ENCODE measurements around the gene TENM4. TPM values are rescaled to one million over a fixed set of nuclear protein-coding genes. Genes with fewer than 3 reads are reported as not detected.
"Not testable (repeated sequence)": the region's sequence is repeated elsewhere in the genome, so short reads cannot be mapped to it uniquely, and the experiment has no call there.

TENM4 gene
- total RNA-seq, 2 experiments from 2014 or later = not detected

DNA sequence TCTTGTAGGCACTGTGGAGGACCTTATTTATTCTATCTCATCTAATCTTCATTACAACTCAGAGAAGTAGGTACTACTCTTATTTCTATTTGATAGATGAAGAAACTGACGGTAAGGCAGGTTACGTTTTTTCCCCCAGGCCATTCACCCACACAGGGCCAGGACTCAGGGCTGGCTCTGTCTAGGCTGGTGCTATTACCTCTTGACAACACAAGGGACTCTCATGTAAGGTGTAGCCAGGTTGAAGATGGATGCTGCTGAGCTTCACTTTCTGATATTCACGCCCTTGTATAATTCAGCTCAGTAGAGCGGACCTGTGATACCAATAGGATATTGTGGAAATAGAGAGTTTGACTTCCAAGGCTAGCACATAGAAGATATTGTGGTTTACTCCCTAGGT, 453.1 kb downstream of the TENM4 start:
- H3K4me3 Mint-ChIP-seq = no peak overlapping the region
- H3K27me3 Mint-ChIP-seq = no peaks in the 10 kb centered on the region
- ATAC-seq (ENCODE audit: low read depth) = no peak
- H3K36me3 Mint-ChIP-seq = no peaks in the 10 kb centered on the region
- POLR2A ChIA-PET = no interaction called here
- no peaks in the 10 kb centered on the region for H3K4me1 Mint-ChIP-seq
- no peak overlapping the region for H3K27ac Mint-ChIP-seq
- DNase-seq = no peak
- no peaks in the 10 kb centered on the region for H3K9me3 Mint-ChIP-seq

GRCh38 chr11:78986305-78986704, 454.5 kb downstream of the TENM4 start:
- no peak overlapping the region for H3K27ac Mint-ChIP-seq
- no peaks in the 10 kb centered on the region for H3K27me3 Mint-ChIP-seq

GRCh38 chr11:78985663-78986062, 455.2 kb downstream of the TENM4 start:
- H3K4me3 Mint-ChIP-seq = no peak overlapping the region
- no peaks in the 10 kb centered on the region for H3K9me3 Mint-ChIP-seq
- no peaks in the 10 kb centered on the region for H3K36me3 Mint-ChIP-seq
- POLR2A ChIA-PET = no interaction called here
- no peaks in the 10 kb centered on the region for H3K4me1 Mint-ChIP-seq
- DNase-seq (no peak), ATAC-seq (ENCODE audit: low read depth) (no peak)
- no peaks in the 10 kb centered on the region for H3K27me3 Mint-ChIP-seq
- H3K27ac Mint-ChIP-seq = no peak overlapping the region

More at GRCh38 chr11:78986305-78986704, 454.5 kb downstream of the TENM4 start:
- DNase-seq (no peak), ATAC-seq (ENCODE audit: low read depth) (no peak)
- no peaks in the 10 kb centered on the region for H3K36me3 Mint-ChIP-seq
- H3K4me1 Mint-ChIP-seq = no peaks in the 10 kb centered on the region
- POLR2A ChIA-PET = no interaction called here
- no peak overlapping the region for H3K4me3 Mint-ChIP-seq
- H3K9me3 Mint-ChIP-seq = no peaks in the 10 kb centered on the region

GRCh38 chr11:78982473-78982872, 458.4 kb downstream of the TENM4 start:
- Mint-ChIP-seq H3K27me3 (no peaks in the 10 kb centered on the region), H3K4me1 (no peaks in the 10 kb centered on the region), H3K27ac (no peak overlapping the region), H3K9me3 (no peaks in the 10 kb centered on the region), H3K36me3 (no peaks in the 10 kb centered on the region), H3K4me3 (no peak overlapping the region)
- POLR2A ChIA-PET = no interaction called here
- ATAC-seq (ENCODE audit: low read depth) = no peak
- no peak for DNase-seq

- Mint-ChIP-seq H3K27ac (no peak overlapping the region), H3K36me3 (no peaks in the 10 kb centered on the region), H3K9me3 (no peaks in the 10 kb centered on the region), H3K4me1 (no peaks in the 10 kb centered on the region), H3K27me3 (no peaks in the 10 kb centered on the region), H3K4me3 (no peak overlapping the region)
- POLR2A ChIA-PET = no interaction called here
- DNase-seq (no peak), ATAC-seq (ENCODE audit: low read depth) (no peak)
Measured at GRCh38 chr11:78981153-78981552, 459.7 kb downstream of the TENM4 start.

DNA sequence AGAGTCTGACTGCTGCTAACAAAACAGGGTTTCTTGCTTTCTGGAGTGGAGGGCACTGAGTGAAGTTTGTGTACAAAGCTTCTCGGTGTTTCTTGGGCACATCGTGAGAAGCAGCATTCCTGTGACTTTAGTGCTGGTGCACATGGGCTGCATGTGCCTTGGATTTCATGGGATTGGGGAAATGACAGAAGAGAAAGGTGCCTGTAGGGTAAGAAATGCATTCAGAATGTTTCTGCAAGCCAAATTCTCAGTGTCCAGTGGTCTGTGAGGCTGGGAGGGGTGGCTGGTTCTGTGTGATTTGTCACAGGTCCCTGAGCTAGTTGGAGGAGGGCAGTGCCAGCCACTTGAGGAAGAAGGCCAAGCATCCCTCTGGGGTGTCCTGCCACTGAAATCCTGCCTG, 462.0 kb downstream of the TENM4 start:
- Mint-ChIP-seq H3K9me3 (no peaks in the 10 kb centered on the region), H3K27me3 (peaks cover 2% of the 10 kb centered on the region), H3K36me3 (no peaks in the 10 kb centered on the region), H3K27ac (no peak overlapping the region), H3K4me3 (no peak overlapping the region), H3K4me1 (no peaks in the 10 kb centered on the region)
- POLR2A ChIA-PET = no interaction called here
- DNase-seq (no peak), ATAC-seq (ENCODE audit: low read depth) (no peak)

GRCh38 chr11:78977848-78978247, 463.0 kb downstream of the TENM4 start:
- H3K27me3 Mint-ChIP-seq; H3K9me3 Mint-ChIP-seq; DNase-seq; H3K27ac Mint-ChIP-seq; POLR2A ChIA-PET; ATAC-seq (ENCODE audit: low read depth); H3K4me1 Mint-ChIP-seq; H3K4me3 Mint-ChIP-seq; H3K36me3 Mint-ChIP-seq: not testable (repeated sequence)

GRCh38 chr11:78977009-78977408, 463.8 kb downstream of the TENM4 start:
- POLR2A ChIA-PET = no interaction called here
- Mint-ChIP-seq H3K4me1 (no peaks in the 10 kb centered on the region), H3K27me3 (peaks cover 2% of the 10 kb centered on the region), H3K36me3 (no peaks in the 10 kb centered on the region), H3K27ac (no peak overlapping the region), H3K9me3 (no peaks in the 10 kb centered on the region), H3K4me3 (no peak overlapping the region)
- ATAC-seq (ENCODE audit: low read depth) = no peak
- no peak for DNase-seq

GRCh38 chr11:78975081-78975480, 465.7 kb downstream of the TENM4 start:
- Mint-ChIP-seq H3K4me1 (no peaks in the 10 kb centered on the region), H3K27ac (no peak overlapping the region), H3K36me3 (no peaks in the 10 kb centered on the region), H3K27me3 (peaks cover 2% of the 10 kb centered on the region), H3K4me3 (no peak overlapping the region), H3K9me3 (no peaks in the 10 kb centered on the region)
- DNase-seq (no peak), ATAC-seq (ENCODE audit: low read depth) (no peak)
- POLR2A ChIA-PET = no interaction called here

DNA sequence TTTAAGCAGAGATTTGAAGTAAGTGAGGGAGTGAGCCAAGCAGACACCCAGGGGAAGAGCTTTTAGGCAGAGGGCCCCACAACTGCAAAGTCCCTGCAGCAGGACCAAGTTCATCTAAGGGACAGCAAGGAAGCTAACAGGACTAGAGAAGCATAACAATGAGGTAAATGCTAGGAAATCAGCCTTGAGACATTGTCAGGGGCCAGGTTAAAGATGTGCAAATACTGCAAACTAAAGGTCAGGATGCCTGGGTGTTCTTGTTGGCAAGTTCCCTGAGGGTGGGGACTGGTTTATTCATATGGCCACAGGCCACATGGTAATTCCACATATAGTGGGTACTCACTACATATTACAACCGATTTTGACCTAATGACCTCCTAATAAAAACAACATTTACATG, 467.0 kb downstream of the TENM4 start:
- H3K4me3 Mint-ChIP-seq = no peak overlapping the region
- no peak for ATAC-seq (ENCODE audit: low read depth)
- POLR2A ChIA-PET = no interaction called here

DNA sequence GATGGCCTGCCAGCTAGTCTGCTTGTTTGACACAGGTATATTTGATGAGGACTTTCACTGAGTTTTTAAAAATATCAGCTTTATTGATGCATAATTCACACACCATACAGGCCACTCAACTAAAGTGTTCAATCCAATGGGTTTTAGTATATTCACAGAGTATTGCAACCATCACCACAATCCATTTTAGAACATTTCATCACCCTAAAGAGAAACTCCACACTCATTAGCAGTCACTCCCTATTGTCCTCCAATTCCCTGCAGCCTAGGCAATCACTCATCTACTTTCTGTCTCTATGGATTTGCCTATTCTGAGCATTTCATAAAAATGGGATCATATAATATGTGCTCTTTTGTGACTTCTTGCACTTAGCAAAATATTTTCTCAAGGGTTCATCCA, 468.2 kb downstream of the TENM4 start:
- H3K27me3 Mint-ChIP-seq = peaks cover 5% of the 10 kb centered on the region
- no peak for ATAC-seq (ENCODE audit: low read depth)
- no peak overlapping the region for H3K27ac Mint-ChIP-seq
- POLR2A ChIA-PET = no interaction called here
- no peak overlapping the region for H3K4me3 Mint-ChIP-seq
- no peak for DNase-seq
- H3K9me3 Mint-ChIP-seq = no peaks in the 10 kb centered on the region
- H3K4me1 Mint-ChIP-seq = no peaks in the 10 kb centered on the region
- H3K36me3 Mint-ChIP-seq = no peaks in the 10 kb centered on the region

More for the DNA sequence above, 467.0 kb downstream of the TENM4 start:
- no peaks in the 10 kb centered on the region for H3K36me3 Mint-ChIP-seq
- H3K4me1 Mint-ChIP-seq = no peaks in the 10 kb centered on the region
- no peak for DNase-seq
- H3K27me3 Mint-ChIP-seq = peaks cover 2% of the 10 kb centered on the region
- no peaks in the 10 kb centered on the region for H3K9me3 Mint-ChIP-seq
- H3K27ac Mint-ChIP-seq = no peak overlapping the region

GRCh38 chr11:78972177-78972576, 468.7 kb downstream of the TENM4 start:
- POLR2A ChIA-PET = no interaction called here
- no peak for ATAC-seq (ENCODE audit: low read depth)
- Mint-ChIP-seq H3K9me3 (no peaks in the 10 kb centered on the region), H3K27ac (no peak overlapping the region), H3K4me1 (no peaks in the 10 kb centered on the region), H3K4me3 (no peak overlapping the region), H3K27me3 (peaks cover 5% of the 10 kb centered on the region), H3K36me3 (no peaks in the 10 kb centered on the region)
- DNase-seq = no peak

DNA sequence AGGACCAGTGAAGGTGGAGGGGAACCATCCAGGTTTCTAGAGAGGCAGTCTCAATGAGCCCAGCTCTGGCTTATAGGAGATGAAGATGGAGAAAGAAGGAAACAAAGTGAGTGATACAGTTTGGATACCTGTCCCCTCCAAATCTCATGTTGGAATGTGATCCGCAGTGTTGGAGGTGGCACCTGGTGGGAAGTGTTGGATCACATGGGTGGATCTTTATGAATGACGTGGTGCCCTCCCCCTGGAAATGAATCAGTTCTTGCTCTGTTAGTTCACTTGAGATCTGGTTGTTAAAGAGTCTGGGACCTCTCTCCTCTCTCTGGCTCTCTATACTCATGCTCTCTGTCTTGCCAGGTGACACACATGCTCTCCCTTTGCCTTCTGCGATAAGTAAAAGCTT, 473.0 kb downstream of the TENM4 start:
- H3K4me3 Mint-ChIP-seq = no peak overlapping the region

GRCh38 chr11:78965432-78965831, 475.4 kb downstream of the TENM4 start:
- H3K27me3 Mint-ChIP-seq = peaks cover 28% of the 10 kb centered on the region
- H3K27ac Mint-ChIP-seq = no peak overlapping the region
- no peak for ATAC-seq (ENCODE audit: low read depth)
- no peaks in the 10 kb centered on the region for H3K9me3 Mint-ChIP-seq
- peaks cover 1% of the 10 kb centered on the region for H3K4me1 Mint-ChIP-seq
- DNase-seq = no peak
- no peaks in the 10 kb centered on the region for H3K36me3 Mint-ChIP-seq
- POLR2A ChIA-PET = interaction anchor here (1.0 kb wide), 1 partner anchor 32 kb away, joined by 7 read pairs; no protein-coding TSS in a partner anchor
- H3K4me3 Mint-ChIP-seq = no peak overlapping the region

More for the DNA sequence above, 473.0 kb downstream of the TENM4 start:
- Mint-ChIP-seq H3K27ac (no peak overlapping the region), H3K27me3 (peaks cover 11% of the 10 kb centered on the region), H3K4me1 (no peaks in the 10 kb centered on the region), H3K36me3 (no peaks in the 10 kb centered on the region), H3K9me3 (no peaks in the 10 kb centered on the region)
- POLR2A ChIA-PET = no interaction called here
- DNase-seq (no peak), ATAC-seq (ENCODE audit: low read depth) (no peak)
